HG03439 (cell line): ENCODE results near the gene ITGA6.
"Not testable (repeated sequence)": the region's sequence is repeated elsewhere in the genome, so short reads cannot be mapped to it uniquely, and the experiment has no call there.

Experiments used
- ATAC-seq: cut with Tn5 transposase; IDR thresholded peaks from one replicate; pipeline ENCODE4 v1.9.1; 2021; ENCODE audit warnings: mild to moderate bottlenecking, moderate library complexity; ENCODE audit not compliant: unreplicated experiment

The ITGA6 gene

DNA sequence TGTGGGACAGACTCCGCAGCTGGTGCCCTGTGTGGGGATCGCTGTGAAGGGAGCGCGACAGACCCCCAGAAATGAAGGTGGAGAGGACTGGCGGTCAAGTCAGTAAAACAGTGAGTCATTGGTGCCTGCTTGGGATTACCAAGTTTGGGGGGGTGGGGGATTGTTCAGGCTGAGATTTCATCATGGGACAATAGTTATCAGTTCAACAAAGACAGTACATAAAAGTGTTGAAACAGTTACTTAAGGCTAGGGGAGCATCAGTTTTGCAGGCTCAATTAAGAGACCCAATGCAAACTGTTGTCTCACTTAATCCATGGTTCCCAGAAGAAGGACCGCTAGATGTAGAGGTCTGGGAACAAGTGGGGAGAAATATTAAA is 86.1 kb downstream of the ITGA6 start:
- no peak for ATAC-seq

GRCh38 chr2:172513935-172514586 is 86.7 kb downstream of the ITGA6 start:
- ATAC-seq, result no peak

GRCh38 chr2:172516299-172516698 is 88.9 kb downstream of the ITGA6 start:
- ATAC-seq, result no peak

GRCh38 chr2:172518995-172519394 is 91.6 kb downstream of the ITGA6 start:
- ATAC-seq, result no peak

- ATAC-seq, result no peak
Observed at GRCh38 chr2:172525601-172526000, 98.2 kb downstream of the ITGA6 start.

DNA sequence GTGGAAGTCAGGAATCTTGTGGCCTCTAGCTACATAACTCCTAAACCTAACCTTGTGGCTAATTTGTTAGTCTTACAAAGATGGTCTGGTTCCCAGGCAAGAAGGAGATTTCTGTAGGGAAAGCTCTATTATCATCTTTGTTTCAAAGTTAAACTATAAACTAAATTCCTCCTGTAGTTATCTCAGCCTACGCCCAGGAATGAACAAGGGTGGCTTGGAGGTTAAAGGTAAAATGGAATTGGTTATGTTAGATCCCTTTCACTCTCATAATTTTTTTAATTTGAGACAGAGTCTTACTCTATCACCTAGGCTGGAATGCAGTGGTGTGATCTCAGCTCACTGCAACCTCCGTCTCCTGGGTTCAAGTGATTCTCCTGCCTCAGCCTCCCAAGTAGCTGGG is 103.9 kb downstream of the ITGA6 start:
- ATAC-seq, result no peak

- not testable (repeated sequence) for ATAC-seq
Observed at GRCh38 chr2:172532461-172532860, 105.1 kb downstream of the ITGA6 start.

- ATAC-seq, result no peak
Observed at GRCh38 chr2:172533687-172534086, 106.3 kb downstream of the ITGA6 start.

- ATAC-seq, result no peak
Observed at GRCh38 chr2:172535119-172535518, 107.7 kb downstream of the ITGA6 start.

- ATAC-seq, result not testable (repeated sequence)
Observed at GRCh38 chr2:172537851-172538250, 110.5 kb downstream of the ITGA6 start.

GRCh38 chr2:172539767-172540166 is 112.4 kb downstream of the ITGA6 start:
- ATAC-seq, result no peak

- no peak for ATAC-seq
Observed at GRCh38 chr2:172540421-172540820, 113.0 kb downstream of the ITGA6 start.

DNA sequence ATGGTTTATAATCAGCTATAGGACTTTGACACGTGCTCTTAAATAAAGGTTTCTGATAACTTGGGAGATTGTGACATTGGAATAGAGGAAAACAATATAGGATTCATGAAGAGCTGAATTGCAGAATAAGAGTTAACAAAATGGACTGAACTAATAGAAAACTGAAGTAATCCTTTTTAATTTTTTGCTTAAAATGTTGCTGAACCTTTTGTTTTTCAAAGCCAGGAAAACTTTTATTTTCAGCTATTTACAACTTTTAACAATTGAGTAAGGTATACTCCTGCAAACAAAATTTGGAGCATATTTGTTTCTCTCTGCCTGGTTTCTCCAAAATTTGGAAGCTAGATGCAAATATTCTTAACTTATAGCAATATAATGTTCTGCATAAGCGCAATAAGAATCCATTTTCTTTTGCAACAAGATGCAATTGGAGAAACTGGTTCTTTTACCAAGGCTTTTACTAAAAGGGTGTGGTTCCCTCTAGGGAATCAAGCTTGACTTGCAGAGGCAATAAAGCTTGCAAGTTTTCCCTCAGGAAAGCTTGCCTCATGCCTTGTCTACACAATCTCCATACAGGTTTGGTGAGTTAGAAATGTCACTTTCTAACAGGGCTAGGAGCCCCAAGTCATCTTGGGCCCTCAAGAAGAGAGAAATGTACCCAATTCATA is 118.2 kb downstream of the ITGA6 start:
- no peak for ATAC-seq

GRCh38 chr2:172549131-172549530 is 121.7 kb downstream of the ITGA6 start:
- no peak for ATAC-seq

DNA sequence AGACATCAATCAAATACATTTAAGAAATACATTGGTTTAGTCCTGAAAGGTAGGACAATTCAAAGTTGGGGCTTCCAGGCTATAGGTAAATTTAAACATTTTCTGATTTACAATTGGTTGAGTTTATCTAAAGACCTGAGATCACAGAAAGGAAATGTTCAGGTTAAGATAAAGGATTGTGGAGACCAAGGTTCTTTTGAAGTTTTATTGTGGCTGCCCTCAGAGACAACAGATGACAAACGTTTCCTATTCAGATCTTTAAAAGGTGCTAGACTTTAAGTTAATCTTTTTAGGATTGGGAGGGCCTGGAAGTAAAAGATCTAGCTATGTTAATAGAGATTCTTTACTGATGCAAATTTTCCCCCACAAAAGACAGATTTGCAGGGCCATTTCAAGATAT is 122.4 kb downstream of the ITGA6 start:
- ATAC-seq, result not testable (repeated sequence)

DNA sequence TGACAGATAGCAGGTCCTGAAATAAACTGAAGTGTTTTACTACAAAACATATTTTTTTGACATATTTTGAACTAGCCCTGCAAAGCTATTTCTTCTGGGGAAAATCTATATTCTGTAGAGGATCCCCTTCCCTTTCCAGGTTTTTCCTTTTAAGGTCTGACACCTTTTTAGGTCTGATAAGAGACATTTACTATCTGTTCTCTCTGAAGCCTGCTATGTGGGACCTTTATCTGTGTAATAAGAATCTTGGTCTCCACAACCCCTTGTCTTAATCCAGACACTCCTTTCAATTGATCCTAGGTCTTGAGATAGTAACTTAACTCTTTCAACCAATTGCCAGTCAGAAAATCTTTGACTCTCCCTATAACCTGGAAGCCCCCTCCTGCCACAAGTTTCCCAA is 123.0 kb downstream of the ITGA6 start:
- no peak for ATAC-seq

DNA sequence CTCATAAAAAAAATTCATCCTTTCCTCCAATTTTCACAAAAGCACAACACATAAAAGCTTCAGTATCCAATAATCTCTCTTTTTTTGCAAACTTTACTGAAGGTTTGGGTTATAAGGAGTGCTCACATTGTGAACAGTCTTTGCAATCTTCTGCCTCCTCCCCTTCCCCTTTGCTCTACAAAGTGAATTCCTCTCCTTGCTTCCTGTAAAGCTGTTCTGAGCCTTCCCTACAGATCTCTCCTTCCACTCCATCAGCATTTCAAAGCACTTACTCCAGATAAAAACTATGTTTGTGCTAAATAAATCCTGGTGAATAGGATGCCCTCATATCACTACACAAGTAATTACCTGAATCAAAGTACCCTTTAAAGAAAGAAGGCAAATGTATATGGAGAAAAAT is 123.9 kb downstream of the ITGA6 start:
- ATAC-seq, result no peak

DNA sequence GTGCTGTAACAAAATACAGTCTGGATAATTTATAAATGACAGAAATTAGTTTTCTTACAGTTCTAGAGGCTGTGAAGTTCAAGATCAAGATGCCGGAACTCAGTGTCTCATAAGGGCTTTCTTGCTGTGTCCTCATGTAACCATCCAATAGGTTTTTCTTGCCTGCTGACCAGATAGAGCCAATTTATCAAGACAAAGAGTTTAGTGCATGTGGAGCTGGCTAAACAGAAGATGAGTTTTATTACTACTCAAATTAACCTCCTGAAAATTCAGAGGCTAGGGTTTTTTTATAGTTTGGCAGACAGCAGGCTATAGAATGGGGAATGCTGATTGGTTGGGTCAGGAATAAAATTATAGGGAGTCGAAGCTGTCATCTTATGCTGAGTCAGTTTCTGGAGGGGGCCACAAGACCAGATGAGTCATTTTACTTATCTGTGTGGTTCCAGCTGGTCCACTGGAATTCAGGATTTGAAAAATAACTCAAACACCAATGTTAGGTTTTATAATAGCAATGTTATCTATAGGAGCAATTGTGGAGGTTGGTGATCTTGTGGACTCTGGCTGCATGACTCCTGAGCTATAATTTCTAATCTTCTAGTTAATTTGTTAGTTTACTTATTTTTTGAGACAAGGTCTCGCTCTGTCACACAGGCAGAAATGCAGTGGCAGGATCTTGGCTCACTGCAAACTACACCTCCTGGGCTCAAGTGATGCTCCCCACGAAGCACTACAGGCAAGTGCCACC is 125.3 kb downstream of the ITGA6 start:
- no peak for ATAC-seq

DNA sequence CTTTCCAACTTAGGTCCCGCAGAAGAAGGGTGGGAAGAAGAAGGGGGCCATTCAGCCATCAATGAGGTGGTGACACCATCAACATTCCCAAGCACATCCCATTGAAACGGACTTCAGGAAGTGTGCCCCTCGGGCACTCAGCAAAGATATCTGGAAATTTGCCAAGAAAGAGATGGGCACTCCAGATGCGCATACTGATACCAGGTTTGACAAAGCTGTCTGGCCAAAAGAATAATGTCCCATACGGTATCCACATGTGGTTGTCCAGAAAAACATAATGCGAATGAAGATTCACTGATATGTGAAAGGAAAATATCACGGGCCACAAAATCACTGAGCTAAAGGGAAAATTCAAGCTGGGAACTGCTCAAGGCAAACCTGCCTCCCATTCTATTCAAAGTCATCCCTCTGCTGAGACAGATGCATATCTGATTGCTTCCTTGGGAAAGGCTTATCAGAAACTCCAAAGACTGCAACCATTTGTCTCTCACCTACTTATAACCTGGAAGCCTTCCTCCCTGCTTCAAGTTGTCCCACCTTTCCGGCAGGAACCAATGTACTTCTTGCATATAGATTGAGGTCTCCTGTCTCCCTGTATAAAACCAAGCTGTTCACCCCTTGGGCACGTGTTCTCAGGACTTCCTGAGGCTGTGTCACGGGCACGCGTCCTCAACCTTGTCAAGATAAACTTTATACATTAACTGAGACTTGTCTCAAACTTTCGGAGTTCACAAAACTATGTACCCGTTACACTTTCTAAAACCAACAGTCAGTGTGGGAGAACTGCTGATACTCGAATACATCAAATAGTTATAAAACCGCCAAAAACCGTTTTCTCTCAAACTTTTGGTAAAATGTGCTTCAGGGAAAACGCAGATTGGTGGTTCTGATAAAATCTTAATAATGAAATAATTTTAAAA is 127.2 kb downstream of the ITGA6 start:
- no peak for ATAC-seq

DNA sequence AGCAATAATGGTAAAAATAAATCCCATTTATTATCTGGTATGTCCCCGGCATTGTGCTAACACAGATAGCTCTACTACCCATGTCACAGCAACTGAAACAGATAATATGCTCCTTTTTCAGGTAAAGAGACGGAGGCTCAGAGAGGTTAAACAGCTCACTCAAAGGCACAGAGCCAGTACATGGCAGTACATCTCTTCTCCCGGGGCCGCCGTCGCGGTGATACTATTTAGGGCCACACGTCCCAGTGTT is 127.8 kb downstream of the ITGA6 start:
- ATAC-seq, result no peak
